GM23338 (cell line): ENCODE data around the gene OR2M3. TPM values are rescaled to one million over a fixed set of nuclear protein-coding genes. Genes with fewer than 3 reads are reported as not detected.

ENCODE experiments used
- ATAC-seq: fragments of 200-7000 bp; cut with Tn5 transposase; 3 replicates; pipeline ENCODE4 v1.9.1; 2020
- DNase-seq: peaks from one replicate; pipeline ENCODE4 v3.0.0-alpha.2; 2015; ENCODE audit warnings: low spot score
- H2AFZ ChIP-seq: fragments of 200-600 bp; sonication (generic); 2 replicates; pipeline ENCODE4 v1.8.0; 2016; ENCODE audit warnings: antibody characterized with exemption, mild to moderate bottlenecking, moderate library complexity
- H3F3A ChIP-seq: fragments of 200-600 bp; sonication (generic); replicated peaks from 2 replicates; pipeline ENCODE4 v1.8.0; 2017; ENCODE audit warnings: antibody characterized with exemption, mixed run types, low read depth
- H3K27ac ChIP-seq: fragments of 200-600 bp; sonication (generic); 2 replicates; pipeline ENCODE4 v1.6.1; 2016; ENCODE audit warnings: low read depth
- H3K27me3 ChIP-seq: fragments of 200-600 bp; sonication (generic); 2 replicates; pipeline ENCODE4 v1.8.0; 2016; ENCODE audit warnings: mild to moderate bottlenecking, mixed run types, moderate library complexity; ENCODE audit not compliant: insufficient read depth
- H3K36me3 ChIP-seq: fragments of 200-600 bp; sonication (generic); 2 replicates; pipeline ENCODE4 v1.8.0; 2016; ENCODE audit warnings: mild to moderate bottlenecking; ENCODE audit not compliant: insufficient read depth
- H3K4me1 ChIP-seq: fragments of 200-600 bp; sonication (generic); 2 replicates; pipeline ENCODE4 v1.8.0; 2016; ENCODE audit warnings: mild to moderate bottlenecking, moderate library complexity; ENCODE audit not compliant: insufficient read depth
- H3K4me2 ChIP-seq: fragments of 200-600 bp; sonication (generic); 2 replicates; pipeline ENCODE4 v1.7.1; 2017; ENCODE audit warnings: mixed run types
- H3K4me3 ChIP-seq: fragments of 200-600 bp; sonication (generic); 2 replicates; pipeline ENCODE4 v1.6.1; 2016; ENCODE audit warnings: mixed run types
- H3K79me2 ChIP-seq: fragments of 200-600 bp; sonication (generic); replicated peaks from 2 replicates; pipeline ENCODE4 v1.8.0; 2017; ENCODE audit warnings: mild to moderate bottlenecking; ENCODE audit not compliant: insufficient read depth
- H3K9me2 ChIP-seq: fragments of 200-600 bp; sonication (generic); 2 replicates; pipeline ENCODE4 v1.8.0; 2017; ENCODE audit not compliant: insufficient read depth
- H4K20me1 ChIP-seq: fragments of 200-600 bp; sonication (generic); replicated peaks from 2 replicates; pipeline ENCODE4 v1.8.0; 2017; ENCODE audit warnings: mild to moderate bottlenecking; ENCODE audit not compliant: insufficient read depth
- H3K27ac Mint-ChIP-seq: 2 replicates; pipeline ENCODE4 v1.8.0; 2020; ENCODE audit warnings: inconsistent platforms, mild to moderate bottlenecking, moderate library complexity, mixed read lengths
- H3K27me3 Mint-ChIP-seq: 3 replicates; pipeline ENCODE4 v1.8.0; 2022; ENCODE audit warnings: low read depth, mild to moderate bottlenecking, moderate library complexity, mixed read lengths, inconsistent platforms; ENCODE audit not compliant: insufficient read depth, poor library complexity
- H3K36me3 Mint-ChIP-seq: 3 replicates; pipeline ENCODE4 v1.8.0; 2021; ENCODE audit warnings: low read depth, mild to moderate bottlenecking, inconsistent platforms, moderate library complexity, mixed read lengths
- H3K4me1 Mint-ChIP-seq: 3 replicates; pipeline ENCODE4 v1.8.0; 2020; ENCODE audit warnings: mild to moderate bottlenecking, inconsistent platforms, mixed read lengths
- H3K4me3 Mint-ChIP-seq: 3 replicates; pipeline ENCODE4 v1.8.0; 2021; ENCODE audit warnings: moderate library complexity, mild to moderate bottlenecking, inconsistent platforms, mixed read lengths
- H3K9me3 Mint-ChIP-seq: 3 replicates; pipeline ENCODE4 v1.8.0; 2020; ENCODE audit warnings: moderate library complexity, mild to moderate bottlenecking, inconsistent platforms, mixed read lengths
- CREB1 ChIP-seq: fragments of 250-450 bp; sonication (Bioruptor Pico); IDR thresholded peaks from 2 replicates; pipeline ENCODE4 v1.5.0; 2020; ENCODE audit warnings: low read depth, mild to moderate bottlenecking, moderate library complexity
- CTCF ChIP-seq, 2 experiments: fragments of 200-600 bp in 1 of 2; sonication (generic) in 1 of 2; conservative IDR thresholded peaks; 2 replicates each; pipeline versions ENCODE4 v1.5.1 to v1.6.1; 2016 to 2017; ENCODE audit warnings: antibody characterized with exemption in 2 of 2, low read depth in 2 of 2, mild to moderate bottlenecking in 2 of 2, moderate library complexity in 1 of 2
- ETS1 ChIP-seq: IDR thresholded peaks from 2 replicates; pipeline ENCODE4 v1.6.1; 2016; ENCODE audit warnings: antibody characterized with exemption
- EZH2 ChIP-seq: fragments of 200-600 bp; sonication (generic); IDR thresholded peaks from one replicate; pipeline ENCODE4 v1.8.0; 2017; ENCODE audit warnings: antibody characterized with exemption, mild to moderate bottlenecking, low read depth; ENCODE audit not compliant: unreplicated experiment
- EZH2phosphoT487 ChIP-seq: fragments of 200-600 bp; sonication (generic); IDR thresholded peaks from one replicate; pipeline ENCODE4 v1.8.1; 2018; ENCODE audit warnings: antibody characterized with exemption; ENCODE audit not compliant: unreplicated experiment
- JUNB ChIP-seq: IDR thresholded peaks from one replicate; pipeline ENCODE4 v1.6.1; 2016; ENCODE audit warnings: antibody characterized with exemption; ENCODE audit not compliant: unreplicated experiment
- NANOG ChIP-seq: IDR thresholded peaks from 2 replicates; pipeline ENCODE4 v1.6.1; 2016; ENCODE audit warnings: antibody characterized with exemption, borderline replicate concordance
- POLR2AphosphoS5 ChIP-seq: IDR thresholded peaks from 2 replicates; pipeline ENCODE4 v1.6.1; 2016; ENCODE audit warnings: antibody characterized with exemption, low read depth
- REST ChIP-seq: IDR thresholded peaks from one replicate; pipeline ENCODE4 v1.6.1; 2018; ENCODE audit warnings: antibody characterized with exemption; ENCODE audit not compliant: unreplicated experiment
- STAT1 ChIP-seq: IDR thresholded peaks from one replicate; pipeline ENCODE4 v1.6.1; 2016; ENCODE audit warnings: antibody characterized with exemption; ENCODE audit not compliant: unreplicated experiment
- ZNF114 ChIP-seq: fragments of 250-450 bp; sonication (Bioruptor Pico); IDR thresholded peaks from 2 replicates; pipeline ENCODE4 v1.5.0; 2020; ENCODE audit warnings: mild to moderate bottlenecking, moderate library complexity
- ZNF331 ChIP-seq: fragments of 250-450 bp; sonication (Bioruptor Pico); IDR thresholded peaks from 2 replicates; pipeline ENCODE4 v1.5.0; 2020; ENCODE audit warnings: low read depth, mild to moderate bottlenecking, moderate library complexity
- ZNF462 ChIP-seq: fragments of 250-450 bp; sonication (Bioruptor Pico); IDR thresholded peaks from 2 replicates; pipeline ENCODE4 v1.5.0; 2020; ENCODE audit warnings: mild to moderate bottlenecking, moderate library complexity
- polyA plus RNA-seq: library from polyadenylated mRNA; unstranded; fragments of >200 nt; fragmentation: Nextera tagmentation; extraction: Ambion mirVana; gene quantifications from 2 replicates; pipeline ENCODE4 v1.2.1, GENCODE V29; 2016
- total RNA-seq: library from RNA; depleted of rRNA; stranded (reverse); fragments of >200 nt; shearing (Covaris generic); gene quantifications from 2 replicates; pipeline ENCODE4 v1.2.3, GENCODE V29; 2014

OR2M3 gene
- total and polyA plus RNA-seq, 2 experiments from 2014 or later = not detected

DNA sequence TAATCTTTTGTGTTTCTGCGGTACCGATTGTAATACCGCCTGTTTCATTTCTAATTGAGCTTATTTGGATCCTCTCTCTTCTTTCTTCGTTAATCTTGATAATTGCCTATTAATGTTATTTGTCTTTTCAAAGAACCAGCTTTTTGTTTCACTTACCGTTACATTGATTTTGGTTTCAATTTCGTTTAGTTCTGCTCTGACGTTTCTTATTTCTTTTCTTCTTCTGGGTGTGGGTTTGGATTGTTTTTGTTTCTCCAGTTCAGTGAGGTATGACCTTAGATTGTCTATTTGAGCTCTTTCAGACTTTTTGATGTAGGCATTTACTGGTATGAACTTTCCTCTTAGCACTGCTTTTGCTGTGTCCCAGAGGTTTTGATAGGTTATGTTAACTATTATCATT, 13.1 kb upstream of the OR2M3 start:
- H3K36me3 Mint-ChIP-seq = peaks cover 37% of the 10 kb centered on the region
- no peak overlapping the region for H3K4me2 ChIP-seq
- no peaks in the 10 kb centered on the region for H4K20me1 ChIP-seq
- H3K4me1 ChIP-seq = no peaks in the 10 kb centered on the region
- no peaks in the 10 kb centered on the region for H3K9me2 ChIP-seq
- H3K79me2 ChIP-seq = no peaks in the 10 kb centered on the region
- TF ChIP-seq ZNF331 (CRISPR knock-in tag) (no peak), NANOG (no peak), POLR2AphosphoS5 (no peak), CREB1 (CRISPR knock-in tag) (no peak), STAT1 (no peak), ZNF462 (CRISPR knock-in tag) (no peak), ETS1 (no peak), ZNF114 (CRISPR knock-in tag) (no peak), REST (no peak), CTCF (conservative IDR thresholded peaks at IDR 0.05; ENCODE audit: low read depth in 2 of 2) (no peak), JUNB (no peak), EZH2phosphoT487 (no peak), EZH2 (no peak)
- peaks cover 86% of the 10 kb centered on the region for H3K9me3 Mint-ChIP-seq
- DNase-seq (no peak), ATAC-seq (no peak)
- H3F3A ChIP-seq = no peaks in the 10 kb centered on the region
- H3K27ac Mint-ChIP-seq = no peak overlapping the region
- no peaks in the 10 kb centered on the region for H3K4me1 Mint-ChIP-seq
- H3K27me3 Mint-ChIP-seq = peaks cover 2% of the 10 kb centered on the region
- H3K27me3 ChIP-seq = no peaks in the 10 kb centered on the region
- no peak overlapping the region for H3K27ac ChIP-seq
- no peak overlapping the region for H2AFZ ChIP-seq
- peaks cover 10% of the 10 kb centered on the region for H3K36me3 ChIP-seq
- H3K4me3 ChIP-seq = no peak overlapping the region
- no peak overlapping the region for H3K4me3 Mint-ChIP-seq
